Coronary artery (tissue), 2 donors: ENCODE data around the gene PIP4P1.
A peak's percentile ranks its signal among the peaks of the same experiment; 100 is the strongest.
"Not testable (repeated sequence)": the region's sequence is repeated elsewhere in the genome, so short reads cannot be mapped to it uniquely, and the experiment has no call there.

Experiments used
- DNase-seq: peaks from one replicate; pipeline ENCODE4 v3.0.0-alpha.2; 2017; ENCODE audit warnings: low spot score
- H3K27ac ChIP-seq, 2 donors: fragments of 200-600 bp; sonication (generic); one replicate each; pipeline ENCODE4 v1.5.1; 2016 to 2019
- H3K4me3 ChIP-seq: fragments of 200-600 bp; sonication (generic); 2 replicates; pipeline ENCODE4 v1.5.1; 2016; ENCODE audit warnings: mild to moderate bottlenecking, moderate library complexity
- CTCF ChIP-seq: fragments of 200-600 bp; sonication (generic); IDR thresholded peaks from one replicate; pipeline ENCODE4 v1.5.1; 2019; ENCODE audit warnings: antibody characterized with exemption

PIP4P1 gene

DNA sequence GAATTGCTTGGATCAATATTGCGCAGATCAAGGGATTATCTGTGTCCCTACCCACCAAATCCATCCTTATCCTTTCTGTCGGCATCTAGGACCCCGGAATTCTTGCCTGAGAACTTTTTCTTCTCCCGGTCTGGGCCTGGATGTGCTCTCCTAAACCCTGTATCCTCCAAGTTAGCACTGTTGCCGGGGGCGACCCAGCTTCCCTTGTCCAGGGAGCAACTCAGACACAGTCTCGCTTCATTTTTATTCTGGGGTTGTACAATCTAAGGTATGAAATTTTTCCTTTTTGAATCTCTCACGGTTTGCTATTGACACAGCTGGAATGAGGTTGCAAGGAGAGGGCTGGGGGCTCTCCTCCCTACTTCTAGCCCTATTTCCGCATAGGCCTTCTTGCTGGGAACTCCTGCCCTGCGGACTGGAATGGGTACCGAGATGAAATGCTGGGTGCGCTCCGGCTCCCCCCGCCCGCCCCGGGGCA, 7.6 kb upstream of the PIP4P1 start:
- H3K27ac ChIP-seq, result peak overlapping the region; percentile 75 to 97
- no peak for TF ChIP-seq CTCF
- DNase-seq, result no peak
- peak overlapping the region; percentile 89 for H3K4me3 ChIP-seq

DNA sequence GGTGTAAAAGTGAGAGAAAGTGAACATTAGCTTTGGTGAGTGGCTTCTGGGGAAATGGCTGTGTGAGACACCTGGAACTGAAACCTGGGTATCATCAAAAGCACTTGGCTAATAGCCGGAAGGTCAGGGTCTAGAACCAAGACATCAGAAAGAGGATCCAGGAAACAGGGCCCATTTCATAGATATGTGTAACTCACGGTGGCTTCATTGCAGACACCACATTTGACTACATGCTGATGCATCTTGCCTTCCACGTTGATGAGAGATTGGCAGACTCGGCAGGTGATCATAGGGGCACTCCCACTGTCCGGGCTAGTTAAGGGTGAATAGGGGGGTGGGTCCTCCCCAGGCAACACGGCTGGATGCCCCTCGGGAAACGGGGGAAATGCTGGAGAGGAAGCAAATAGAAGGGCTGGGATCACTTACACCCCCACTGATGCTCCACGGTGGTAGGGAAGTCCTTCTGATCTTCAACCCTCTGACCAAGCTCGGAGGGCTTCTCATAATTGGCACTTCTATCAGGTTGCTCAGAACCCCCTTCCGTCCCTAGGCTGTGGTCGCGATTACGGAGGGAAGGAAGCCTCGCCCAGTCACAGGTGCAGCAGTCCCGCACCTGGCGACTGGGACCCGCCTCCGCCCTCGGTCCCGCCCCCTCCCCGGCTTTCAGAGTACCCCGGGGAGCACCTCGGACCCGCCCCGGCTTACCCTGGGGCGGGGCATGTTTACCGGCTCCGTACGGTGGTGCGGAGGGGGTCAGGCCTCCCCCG, 593 bp downstream of the PIP4P1 start:
- no peak for TF ChIP-seq CTCF
- H3K4me3 ChIP-seq, result peak overlapping the region; percentile 81
- no peak for DNase-seq
- peak overlapping the region; percentile 93 to 94 for H3K27ac ChIP-seq

GRCh38 chr14:20458031-20458789, 3.0 kb downstream of the PIP4P1 start:
- no peak for DNase-seq
- H3K4me3 ChIP-seq, result no peak overlapping the region
- TF ChIP-seq CTCF, result no peak
- H3K27ac ChIP-seq, result peak overlapping the region in 1 of 2 donors; percentile 10

GRCh38 chr14:20456971-20457370, 4.3 kb downstream of the PIP4P1 start:
- no peak for TF ChIP-seq CTCF
- DNase-seq, result no peak
- Histone ChIP-seq H3K4me3 (no peak overlapping the region), H3K27ac (no peak overlapping the region)

- Histone ChIP-seq H3K4me3 (peak overlapping the region; percentile 84), H3K27ac (peak overlapping the region; percentile 89 to 90)
- no peak for TF ChIP-seq CTCF
- DNase-seq, result no peak
Measured at GRCh38 chr14:20455355-20456300, 5.6 kb downstream of the PIP4P1 start.

GRCh38 chr14:20454516-20455354, 6.5 kb downstream of the PIP4P1 start, which contains the start of the genes APEX1 and OSGEP:
APEX1 (plus strand) TSS chr14:20455226; CDS start chr14:20455646, 420 bp downstream.
OSGEP (minus strand) TSS chr14:20454812; CDS start chr14:20454683, 129 bp downstream.
- peak; percentile 98 for DNase-seq
- TF ChIP-seq CTCF, result no peak
- Histone ChIP-seq H3K4me3 (peak within 1 kb of the TSS; percentile 84), H3K27ac (peak within 1 kb of the TSS; percentile 89 to 90)

GRCh38 chr14:20452831-20453230, 8.4 kb downstream of the PIP4P1 start:
- not testable (repeated sequence) for DNase-seq, H3K4me3 ChIP-seq, H3K27ac ChIP-seq
